ENCODE results near the gene RFX8.
A peak's percentile ranks its signal among the peaks of the same experiment; 100 is the strongest.

RFX8 gene

GRCh38 chr2:101486258-101486701 is 11.4 kb upstream of the RFX8 start:
- DNase-seq (ENCODE audit: low read depth), result no peak

GRCh38 chr2:101485856-101486255 is 10.9 kb upstream of the RFX8 start:
- DNase-seq (ENCODE audit: low read depth), result no peak

GRCh38 chr2:101480764-101481163 is 5.9 kb upstream of the RFX8 start:
- DNase-seq (ENCODE audit: low read depth), result no peak

- DNase-seq (ENCODE audit: low read depth), result no peak
Measured at GRCh38 chr2:101479810-101480209, 4.9 kb upstream of the RFX8 start.

- no peak for DNase-seq (ENCODE audit: low read depth)
Measured at GRCh38 chr2:101479328-101479727, 4.4 kb upstream of the RFX8 start.

GRCh38 chr2:101478181-101479001 is 3.5 kb upstream of the RFX8 start:
- DNase-seq (ENCODE audit: low read depth), result peak; percentile 75

GRCh38 chr2:101477556-101477955 is 2.6 kb upstream of the RFX8 start:
- no peak for DNase-seq (ENCODE audit: low read depth)

- DNase-seq (ENCODE audit: low read depth), result peak; percentile 73
Measured at GRCh38 chr2:101476605-101477208, 1.8 kb upstream of the RFX8 start.

GRCh38 chr2:101473911-101474701 is 806 bp downstream of the RFX8 start:
- DNase-seq (ENCODE audit: low read depth), result peak; percentile 66

- peak; percentile 73 for DNase-seq (ENCODE audit: low read depth)
Measured at GRCh38 chr2:101473591-101473910, 1.4 kb downstream of the RFX8 start.

GRCh38 chr2:101469863-101470262 is 5.0 kb downstream of the RFX8 start:
- DNase-seq (ENCODE audit: low read depth), result no peak

GRCh38 chr2:101467306-101467705 is 7.6 kb downstream of the RFX8 start:
- DNase-seq (ENCODE audit: low read depth), result peak; percentile 51

- DNase-seq (ENCODE audit: low read depth), result no peak
Measured at GRCh38 chr2:101466426-101466825, 8.5 kb downstream of the RFX8 start.

- DNase-seq (ENCODE audit: low read depth), result peak; percentile 64
Measured at GRCh38 chr2:101464841-101465240, 10.1 kb downstream of the RFX8 start.

GRCh38 chr2:101463911-101464641 is 10.8 kb downstream of the RFX8 start:
- DNase-seq (ENCODE audit: low read depth), result peak; percentile 88

- DNase-seq (ENCODE audit: low read depth), result no peak
Measured at GRCh38 chr2:101463421-101463820, 11.5 kb downstream of the RFX8 start.

GRCh38 chr2:101461381-101461780 is 13.5 kb downstream of the RFX8 start:
- DNase-seq (ENCODE audit: low read depth), result no peak

GRCh38 chr2:101454408-101454807 is 20.5 kb downstream of the RFX8 start:
- peak; percentile 58 for DNase-seq (ENCODE audit: low read depth)

GRCh38 chr2:101450965-101451364 is 23.9 kb downstream of the RFX8 start:
- DNase-seq (ENCODE audit: low read depth), result no peak

- peak; percentile 80 for DNase-seq (ENCODE audit: low read depth)
Measured at GRCh38 chr2:101446869-101447268, 28.0 kb downstream of the RFX8 start.

- DNase-seq (ENCODE audit: low read depth), result no peak
Measured at GRCh38 chr2:101442667-101443061, 32.2 kb downstream of the RFX8 start.

- peak; percentile 93 for DNase-seq (ENCODE audit: low read depth)
Measured at GRCh38 chr2:101442042-101442666, 32.8 kb downstream of the RFX8 start.

All from amniotic epithelial cell (primary cell).